Osteocyte (in vitro differentiated cells): ENCODE measurements around the gene NOC2L. TPM values are rescaled to one million over a fixed set of nuclear protein-coding genes. Genes with fewer than 3 reads are reported as not detected.
A peak's percentile ranks its signal among the peaks of the same experiment; 100 is the strongest.

Experiments used
- DNase-seq: peaks from one replicate; pipeline ENCODE4 v3.0.0; 2021; ENCODE audit warnings: mixed read lengths; ENCODE audit not compliant: unreplicated experiment; ENCODE audit errors: extremely low spot score
- H3K27ac Mint-ChIP-seq: one replicate; pipeline ENCODE4 v1.8.0; 2021; ENCODE audit warnings: mild to moderate bottlenecking, mixed read lengths; ENCODE audit not compliant: unreplicated experiment
- H3K27me3 Mint-ChIP-seq: one replicate; pipeline ENCODE4 v1.8.0; 2021; ENCODE audit warnings: mixed read lengths; ENCODE audit not compliant: unreplicated experiment
- H3K36me3 Mint-ChIP-seq: one replicate; pipeline ENCODE4 v1.8.0; 2021; ENCODE audit warnings: mixed read lengths; ENCODE audit not compliant: unreplicated experiment
- H3K4me1 Mint-ChIP-seq: one replicate; pipeline ENCODE4 v1.8.0; 2021; ENCODE audit warnings: mixed read lengths; ENCODE audit not compliant: unreplicated experiment
- H3K4me3 Mint-ChIP-seq: one replicate; pipeline ENCODE4 v1.8.0; 2021; ENCODE audit warnings: mild to moderate bottlenecking, moderate library complexity, mixed read lengths; ENCODE audit not compliant: unreplicated experiment
- H3K9me3 Mint-ChIP-seq: one replicate; pipeline ENCODE4 v1.8.0; 2021; ENCODE audit warnings: mixed read lengths; ENCODE audit not compliant: unreplicated experiment
- total RNA-seq: library from RNA; stranded (reverse); gene quantifications from 2 replicates; pipeline ENCODE4 v1.2.1, GENCODE V29; 2021
- TF ChIP-seq, protein P1 (sequence below): fragments of 200-600 bp; sonication (generic); IDR thresholded peaks from 2 replicates; pipeline ENCODE4 v1.5.0; 2021; ENCODE audit warnings: antibody characterized with exemption, mild to moderate bottlenecking, moderate library complexity

NOC2L gene
- total RNA-seq, 1 donor from 2014 or later = 60.5 TPM

DNA sequence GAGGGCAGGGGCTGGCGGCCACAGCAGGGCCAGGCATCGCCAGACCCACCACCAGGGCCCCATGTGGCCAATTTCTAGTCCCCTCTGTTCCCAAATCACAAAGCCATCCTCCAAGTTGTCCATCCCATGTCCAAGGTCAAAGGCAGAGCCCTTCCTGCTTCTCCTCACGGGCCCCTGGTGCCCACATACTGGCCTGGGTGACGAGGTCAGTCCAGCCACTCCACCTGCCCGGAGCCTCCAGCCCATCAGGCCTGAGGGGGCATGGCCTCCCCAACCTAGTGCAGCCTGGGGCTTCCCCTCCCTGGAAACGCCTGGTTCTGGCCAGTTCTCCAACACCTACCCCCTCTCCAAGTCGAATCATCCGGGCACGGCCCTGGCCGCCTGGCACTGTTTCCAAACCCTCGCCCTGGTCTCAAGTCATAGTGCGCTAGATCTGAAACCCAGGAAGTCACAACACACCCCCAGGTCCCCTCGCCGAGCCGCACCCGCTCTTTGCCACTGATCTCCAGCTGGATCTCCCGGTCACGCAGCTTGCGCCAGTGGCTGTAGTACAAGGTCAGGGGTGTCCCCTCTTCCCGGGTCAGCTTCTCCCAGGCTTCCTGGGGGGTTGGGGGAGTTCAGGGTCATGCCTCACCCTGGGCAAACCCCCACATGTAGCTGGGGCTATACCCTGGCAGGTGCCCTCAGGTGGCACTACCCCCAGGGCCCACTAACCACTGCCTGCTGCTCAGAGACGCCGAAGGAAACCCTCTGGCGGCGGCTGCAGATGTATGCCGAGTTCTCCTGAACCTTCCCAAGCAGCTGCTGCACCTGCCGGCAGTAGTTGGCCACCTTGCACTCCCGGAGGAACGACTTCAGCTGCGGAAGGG, 13.1 kb downstream of the NOC2L start:
- Mint-ChIP-seq H3K4me3 (no peak overlapping the region), H3K27me3 (no peaks in the 10 kb centered on the region), H3K36me3 (peaks cover 25% of the 10 kb centered on the region), H3K9me3 (no peaks in the 10 kb centered on the region), H3K4me1 (peaks cover 34% of the 10 kb centered on the region), H3K27ac (peak overlapping the region; percentile 46)
- DNase-seq = no peak
- TF ChIP-seq, protein P1, sequence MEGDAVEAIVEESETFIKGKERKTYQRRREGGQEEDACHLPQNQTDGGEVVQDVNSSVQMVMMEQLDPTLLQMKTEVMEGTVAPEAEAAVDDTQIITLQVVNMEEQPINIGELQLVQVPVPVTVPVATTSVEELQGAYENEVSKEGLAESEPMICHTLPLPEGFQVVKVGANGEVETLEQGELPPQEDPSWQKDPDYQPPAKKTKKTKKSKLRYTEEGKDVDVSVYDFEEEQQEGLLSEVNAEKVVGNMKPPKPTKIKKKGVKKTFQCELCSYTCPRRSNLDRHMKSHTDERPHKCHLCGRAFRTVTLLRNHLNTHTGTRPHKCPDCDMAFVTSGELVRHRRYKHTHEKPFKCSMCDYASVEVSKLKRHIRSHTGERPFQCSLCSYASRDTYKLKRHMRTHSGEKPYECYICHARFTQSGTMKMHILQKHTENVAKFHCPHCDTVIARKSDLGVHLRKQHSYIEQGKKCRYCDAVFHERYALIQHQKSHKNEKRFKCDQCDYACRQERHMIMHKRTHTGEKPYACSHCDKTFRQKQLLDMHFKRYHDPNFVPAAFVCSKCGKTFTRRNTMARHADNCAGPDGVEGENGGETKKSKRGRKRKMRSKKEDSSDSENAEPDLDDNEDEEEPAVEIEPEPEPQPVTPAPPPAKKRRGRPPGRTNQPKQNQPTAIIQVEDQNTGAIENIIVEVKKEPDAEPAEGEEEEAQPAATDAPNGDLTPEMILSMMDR = no peak

- Mint-ChIP-seq H3K27ac (peak overlapping the region; percentile 75), H3K27me3 (no peaks in the 10 kb centered on the region), H3K4me3 (no peak overlapping the region), H3K9me3 (no peaks in the 10 kb centered on the region), H3K36me3 (peaks cover 18% of the 10 kb centered on the region), H3K4me1 (peaks cover 38% of the 10 kb centered on the region)
- TF ChIP-seq, protein P1 = no peak
- DNase-seq = no peak
These were observed 14.4 kb downstream of the NOC2L start for GRCh38 chr1:944341-945325.

- Mint-ChIP-seq H3K27me3 (no peaks in the 10 kb centered on the region), H3K36me3 (peaks cover 12% of the 10 kb centered on the region), H3K4me3 (no peak overlapping the region), H3K27ac (peak overlapping the region; percentile 75), H3K9me3 (no peaks in the 10 kb centered on the region), H3K4me1 (peaks cover 44% of the 10 kb centered on the region)
- DNase-seq = no peak
- TF ChIP-seq, protein P1 = no peak
These were observed 15.3 kb downstream of the NOC2L start for GRCh38 chr1:943545-944340.

DNA sequence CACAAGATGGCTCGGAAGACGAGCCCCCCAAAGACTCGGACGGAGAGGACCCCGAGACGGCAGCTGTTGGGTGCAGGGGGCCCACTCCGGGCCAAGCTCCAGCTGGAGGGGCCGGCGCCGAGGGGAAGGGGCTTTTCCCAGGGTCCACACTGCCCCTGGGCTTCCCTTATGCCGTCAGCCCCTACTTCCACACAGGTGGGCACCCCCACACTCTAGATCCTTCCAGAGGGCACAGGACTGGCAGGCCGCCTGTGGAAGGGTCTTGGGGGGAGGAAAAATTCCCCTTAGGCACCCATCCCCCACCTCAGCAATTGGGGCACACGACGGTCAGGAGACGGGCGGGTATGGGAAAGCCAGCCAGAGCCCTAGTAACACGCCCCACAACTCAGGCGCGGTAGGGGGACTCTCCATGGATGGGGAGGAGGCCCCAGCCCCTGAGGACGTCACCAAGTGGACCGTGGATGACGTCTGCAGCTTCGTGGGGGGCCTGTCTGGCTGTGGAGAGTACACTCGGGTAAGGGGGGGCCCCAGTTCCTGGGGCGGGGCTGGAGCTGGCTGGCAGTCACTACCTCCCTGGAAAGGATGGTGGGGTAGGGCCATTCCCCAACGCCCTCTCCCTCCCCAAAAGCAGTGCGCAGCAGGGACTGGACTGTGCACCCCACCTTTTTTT, 16.1 kb downstream of the NOC2L start:
- H3K27me3 Mint-ChIP-seq = no peaks in the 10 kb centered on the region
- peaks cover 12% of the 10 kb centered on the region for H3K36me3 Mint-ChIP-seq
- H3K4me1 Mint-ChIP-seq = peaks cover 51% of the 10 kb centered on the region
- H3K27ac Mint-ChIP-seq = peak overlapping the region; percentile 31
- no peaks in the 10 kb centered on the region for H3K9me3 Mint-ChIP-seq
- DNase-seq = no peak
- no peak overlapping the region for H3K4me3 Mint-ChIP-seq
- TF ChIP-seq, protein P1 = no peak
